NCI-H2171 treated with DMSO at 0.1 percent for 48 hours (cell line): ENCODE results near the gene TRIM49C.
"Not testable (repeated sequence)": the region's sequence is repeated elsewhere in the genome, so short reads cannot be mapped to it uniquely, and the experiment has no call there.

Experiments
- DNase-seq: peaks from one replicate; lab custom pipeline; 2025; lab: John Stamatoyannopoulos, UW

Gene TRIM49C, protein sequence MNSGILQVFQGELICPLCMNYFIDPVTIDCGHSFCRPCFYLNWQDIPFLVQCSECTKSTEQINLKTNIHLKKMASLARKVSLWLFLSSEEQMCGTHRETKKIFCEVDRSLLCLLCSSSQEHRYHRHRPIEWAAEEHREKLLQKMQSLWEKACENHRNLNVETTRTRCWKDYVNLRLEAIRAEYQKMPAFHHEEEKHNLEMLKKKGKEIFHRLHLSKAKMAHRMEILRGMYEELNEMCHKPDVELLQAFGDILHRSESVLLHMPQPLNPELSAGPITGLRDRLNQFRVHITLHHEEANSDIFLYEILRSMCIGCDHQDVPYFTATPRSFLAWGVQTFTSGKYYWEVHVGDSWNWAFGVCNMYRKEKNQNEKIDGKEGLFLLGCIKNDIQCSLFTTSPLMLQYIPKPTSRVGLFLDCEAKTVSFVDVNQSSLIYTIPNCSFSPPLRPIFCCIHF

DNA sequence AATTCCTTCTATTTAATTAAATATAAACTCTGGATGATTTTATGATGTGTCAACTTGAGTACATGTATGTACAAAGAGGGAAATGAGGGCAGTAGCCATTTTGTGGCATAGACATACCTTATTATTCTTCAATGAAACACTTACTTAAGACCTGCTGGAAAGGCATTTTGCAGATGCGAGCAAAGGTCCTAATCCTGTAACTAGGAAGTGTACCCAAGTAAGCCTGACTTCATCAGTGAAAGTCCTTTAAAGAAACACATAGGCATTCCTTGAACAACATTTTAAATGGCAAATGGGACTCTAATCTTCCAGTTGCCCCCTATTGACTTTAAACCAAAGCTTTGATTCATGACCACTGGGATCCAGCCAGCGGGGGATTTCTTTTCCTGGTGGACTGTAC lies at the start of gene TRIM49C:
Gene TRIM49C, plus strand, starts transcription at position 301 of the 400 bp plus-strand sequence. CDS start 4,106 bp downstream, outside the sequence.
- not testable (repeated sequence) for DNase-seq

DNA sequence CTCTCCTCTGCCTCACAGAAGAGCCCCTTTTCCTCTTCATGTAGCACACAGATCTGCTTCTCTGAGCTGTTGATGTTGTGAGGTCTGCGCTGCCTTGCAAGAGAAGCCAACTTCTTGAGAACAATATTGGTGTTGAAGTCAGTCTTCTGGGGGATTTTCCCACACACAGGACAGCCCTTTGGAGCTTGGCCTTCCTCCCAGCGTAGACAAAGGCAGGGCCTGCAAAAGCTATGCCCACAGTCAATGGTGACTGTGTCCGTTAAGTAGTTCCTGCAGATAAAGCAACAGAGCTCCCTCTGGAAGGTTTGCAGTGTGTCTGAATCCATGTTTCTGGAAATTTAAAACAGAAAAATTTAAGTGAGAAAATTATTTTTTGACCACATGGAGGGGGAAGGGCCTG lies 6.7 kb upstream of the TRIM49C start:
- DNase-seq = not testable (repeated sequence)

DNA sequence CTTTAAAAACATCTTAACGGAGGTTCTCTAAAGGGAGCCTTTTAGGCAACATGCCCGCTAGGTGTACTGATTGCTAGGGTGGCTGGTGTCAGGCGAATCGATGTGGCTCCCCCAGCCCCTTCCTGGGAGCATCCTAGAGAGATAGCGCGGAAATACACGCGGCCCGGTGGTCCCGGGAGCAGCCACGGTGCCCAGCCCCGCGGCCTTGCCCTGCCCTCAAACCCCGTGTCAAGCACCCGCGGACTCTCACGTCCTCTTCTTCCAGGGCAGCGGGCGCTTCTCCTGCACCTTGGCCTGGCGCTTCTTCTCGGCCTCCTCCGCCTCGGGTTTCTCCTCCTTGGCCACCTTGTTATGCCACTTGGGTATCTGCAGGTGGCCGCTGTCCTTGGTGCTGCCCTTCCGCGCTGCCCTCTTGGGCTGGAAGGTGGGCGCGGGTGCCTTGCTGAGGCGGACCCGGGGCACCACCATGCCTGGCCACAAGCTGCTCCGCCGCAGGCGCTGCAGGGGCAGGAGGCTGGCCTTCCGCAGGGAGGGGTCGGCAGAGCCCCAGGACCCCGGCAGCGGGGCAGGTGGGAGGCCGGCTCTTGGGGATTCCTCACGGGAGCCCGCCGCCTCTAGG lies 20.8 kb downstream of the TRIM49C start:
- not testable (repeated sequence) for DNase-seq

DNA sequence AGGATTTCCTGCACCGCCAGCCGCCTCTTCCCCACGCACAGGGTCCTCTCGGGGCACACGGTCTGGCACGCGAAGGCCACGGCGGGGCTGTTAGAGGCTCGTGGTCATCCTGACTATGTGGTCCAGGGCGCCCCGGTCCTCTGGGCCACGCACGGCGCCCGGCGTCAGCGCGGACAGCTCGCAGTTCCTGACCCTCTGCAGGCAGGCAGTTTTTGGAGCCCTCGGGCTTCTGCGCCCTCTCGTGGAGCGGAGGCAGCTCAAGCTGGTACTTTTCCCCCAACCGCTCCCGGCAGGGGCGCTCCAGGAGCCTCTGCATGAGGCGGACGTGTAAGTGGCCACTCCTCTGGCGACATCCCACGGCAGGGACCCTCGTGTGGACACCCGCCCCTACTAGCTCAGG lies 21.4 kb downstream of the TRIM49C start:
- DNase-seq = not testable (repeated sequence)

DNA sequence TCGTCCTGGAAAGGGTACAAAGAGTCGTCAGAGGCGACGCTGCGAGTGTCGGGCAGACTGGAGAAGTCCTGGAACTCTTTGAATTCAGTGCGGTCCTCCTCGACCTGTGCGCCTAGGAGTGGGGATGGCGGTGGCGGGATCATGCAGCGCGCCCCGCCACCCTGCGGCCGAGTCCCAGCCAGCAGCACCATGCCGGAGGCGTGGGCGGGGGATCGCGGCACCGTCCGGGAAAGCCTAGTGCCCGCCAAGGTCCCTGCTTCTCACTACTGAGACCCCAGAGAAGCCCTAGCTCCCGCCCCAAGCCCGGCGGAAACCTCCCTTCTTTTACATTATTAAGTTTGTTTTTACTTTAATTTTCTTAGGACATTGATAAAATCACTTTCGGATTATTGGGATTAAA lies 22.6 kb downstream of the TRIM49C start:
- DNase-seq = not testable (repeated sequence)

DNA sequence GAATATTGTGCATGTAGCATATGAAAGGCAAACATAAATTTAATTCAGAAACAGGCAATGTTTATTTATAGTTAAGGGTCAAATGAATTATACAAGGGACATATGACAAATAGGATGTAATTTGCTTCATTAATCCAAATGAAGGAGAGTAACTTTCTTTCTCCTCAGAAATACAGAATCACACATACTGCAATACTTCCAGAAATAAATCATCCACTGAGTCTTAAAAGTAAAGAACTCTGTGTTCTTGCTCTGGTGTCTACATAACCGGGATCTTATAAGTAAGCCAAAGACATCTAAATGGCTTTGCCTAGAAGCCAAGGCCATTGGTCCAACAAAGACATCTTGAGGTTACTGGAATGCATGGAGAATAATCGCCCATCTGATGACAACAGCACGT lies 54.7 kb downstream of the TRIM49C start, which contains the start of gene UBTFL1:
Gene UBTFL1, plus strand, starts transcription at position 301 of the 400 bp plus-strand sequence. Its CDS starts 0 bp downstream, at position 301.
- not testable (repeated sequence) for DNase-seq

DNA sequence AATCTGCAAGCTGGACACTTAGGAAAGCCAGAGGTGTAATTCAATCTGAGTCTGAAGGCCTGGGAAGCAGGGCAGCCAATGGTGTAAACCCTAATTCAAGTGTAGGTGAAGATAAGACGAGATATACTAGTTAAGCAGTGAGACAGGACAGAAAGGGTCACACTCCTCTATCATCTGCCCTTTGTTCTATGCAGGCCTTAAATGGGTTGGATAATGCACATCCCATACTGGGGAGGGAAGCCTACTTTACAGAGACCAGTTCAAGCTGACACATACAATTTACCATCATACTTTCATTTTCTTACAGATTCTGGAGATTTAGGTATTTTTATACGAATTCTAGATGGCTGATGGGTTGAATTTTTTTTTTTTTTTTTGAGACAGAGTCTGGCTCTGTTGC lies 57.8 kb downstream of the TRIM49C start:
- not testable (repeated sequence) for DNase-seq
